ENCODE data around the gene CYTL1.

GRCh38 chr4:5067908-5068307, 48.6 kb upstream of the CYTL1 start:
- TF ChIP-seq POLR2A (IDR thresholded peaks at IDR 0.05) (no peak), CTCF (IDR thresholded peaks at IDR 0.05) (no peak)

All from thyroid gland (tissue), 4 donors.